Measurements from ENCODE around the gene AKR1B1.

The AKR1B1 gene

DNA sequence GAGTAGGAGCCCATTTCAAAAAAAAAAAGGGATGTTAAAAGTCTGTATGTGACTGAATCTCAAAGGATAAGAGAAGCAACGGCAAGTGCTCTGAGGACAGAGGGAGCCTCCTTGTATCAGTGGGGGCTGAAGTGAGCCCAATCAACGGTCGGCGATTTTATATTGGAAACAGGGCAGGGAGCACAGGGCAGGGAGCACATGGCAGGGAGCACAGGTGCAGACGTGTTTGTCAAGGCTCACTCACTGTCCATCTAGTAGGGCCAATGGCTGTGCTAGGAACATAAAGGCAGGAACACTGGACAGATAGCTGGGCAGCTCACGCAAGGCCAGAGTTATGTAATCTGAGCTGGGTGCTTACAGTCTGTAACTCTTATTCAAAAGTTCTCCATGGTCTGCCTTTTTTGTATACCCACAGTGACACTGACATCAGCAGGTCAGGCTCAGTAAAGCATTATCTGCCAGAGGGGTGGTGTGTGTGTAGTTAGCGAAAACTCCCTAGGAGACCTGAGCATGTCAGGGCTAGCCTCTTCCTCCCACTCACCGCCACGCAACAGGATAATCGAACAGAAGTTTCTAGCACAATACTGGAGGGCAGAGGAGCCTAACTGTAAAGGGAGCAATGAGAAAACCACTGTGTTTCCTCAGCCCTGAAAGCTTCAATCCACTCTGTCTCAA lies 15.4 kb downstream of the AKR1B1 start:
- DNase-seq, result no peak

- DNase-seq, result no peak
Measured at GRCh38 chr7:134442441-134443220, 16.3 kb downstream of the AKR1B1 start.

DNA sequence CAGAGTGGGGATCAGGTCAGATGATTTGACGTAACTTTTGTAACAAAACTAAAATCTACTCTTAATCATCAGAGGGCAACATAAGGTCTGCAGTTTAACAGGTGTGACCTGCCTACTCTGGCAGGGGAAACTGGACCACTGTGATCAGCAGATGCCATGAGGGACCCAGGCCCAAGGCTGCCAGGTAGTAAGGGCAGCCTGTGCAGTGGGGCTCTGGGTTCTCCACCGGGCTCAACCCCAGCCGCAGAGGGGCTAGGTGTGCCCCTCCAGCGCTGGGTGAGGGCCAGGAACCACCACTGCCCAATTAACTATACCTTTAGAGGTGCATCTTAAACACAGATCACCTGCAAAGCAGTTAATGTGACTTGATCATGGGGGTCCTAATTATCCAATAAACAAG lies 17.6 kb downstream of the AKR1B1 start:
- no peak for DNase-seq

DNA sequence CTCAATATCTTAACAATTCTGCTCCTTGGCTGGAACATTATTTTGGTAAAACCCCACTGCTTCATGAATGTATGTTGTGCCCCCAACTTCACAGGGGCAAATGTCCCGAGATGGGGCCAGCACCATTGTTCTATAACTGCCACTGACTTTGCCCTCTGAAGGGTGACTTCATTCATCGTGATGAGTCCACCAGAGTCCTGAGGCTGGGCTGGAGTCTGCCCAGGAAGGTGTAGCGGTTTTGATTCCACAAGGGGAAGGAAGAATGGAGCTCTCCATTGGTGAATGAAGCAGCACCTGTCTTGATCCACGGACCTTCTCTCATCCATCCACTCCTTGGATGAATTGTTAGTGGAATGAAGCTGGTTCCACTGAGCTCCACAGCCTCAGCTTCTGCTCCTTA lies 18.4 kb downstream of the AKR1B1 start:
- DNase-seq, result no peak

GRCh38 chr7:134440067-134440466 lies 18.8 kb downstream of the AKR1B1 start:
- DNase-seq, result no peak

GRCh38 chr7:134438946-134439345 lies 20.0 kb downstream of the AKR1B1 start:
- DNase-seq, result no peak

GRCh38 chr7:134435161-134435920 lies 23.6 kb downstream of the AKR1B1 start:
- DNase-seq, result no peak

- no peak for DNase-seq
Measured at GRCh38 chr7:134434701-134435100, 24.2 kb downstream of the AKR1B1 start.

- DNase-seq, result no peak
Measured at GRCh38 chr7:134433430-134433829, 25.5 kb downstream of the AKR1B1 start.

DNA sequence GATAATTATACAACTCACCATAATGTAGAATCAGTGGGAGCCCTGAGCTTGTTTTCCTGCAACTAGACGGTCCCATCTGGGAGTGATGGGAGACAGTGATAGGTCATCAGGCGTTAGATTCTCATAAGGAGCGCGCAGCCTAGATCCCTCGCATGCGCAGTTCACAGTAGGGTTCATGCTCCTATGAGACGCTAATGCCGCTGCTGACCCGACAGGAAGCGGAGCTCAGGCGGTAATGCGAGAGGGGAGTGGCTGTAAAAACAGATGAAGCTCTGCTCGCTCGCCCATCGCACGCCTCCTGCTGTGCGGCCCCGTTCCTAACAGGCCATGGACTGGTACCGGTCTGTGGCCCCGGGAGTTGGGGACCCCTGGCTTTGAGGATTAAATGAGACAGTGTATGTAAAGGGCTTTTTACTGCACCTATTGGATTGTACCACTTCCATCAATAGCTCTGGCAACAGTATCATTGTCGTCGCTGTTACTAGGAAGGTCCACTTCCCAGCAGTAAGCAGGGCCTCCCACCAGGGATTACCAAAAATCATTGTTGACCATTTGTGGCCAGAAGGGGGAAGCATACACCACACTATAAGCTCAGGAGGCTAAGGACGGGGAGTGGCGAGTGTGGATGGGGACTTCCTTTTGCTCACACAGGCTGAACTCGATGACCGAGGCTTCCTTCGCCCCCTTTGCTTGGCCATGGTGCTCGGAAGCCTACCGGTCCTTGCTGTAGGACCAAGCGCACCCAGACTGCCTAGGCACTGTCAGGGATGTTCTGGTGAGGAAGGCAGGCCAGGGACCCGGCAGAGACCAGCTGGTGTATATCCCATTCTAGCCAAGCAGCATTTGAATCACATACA lies 26.4 kb downstream of the AKR1B1 start:
- DNase-seq, result peak; percentile 90 to 96

GRCh38 chr7:134431815-134432214 lies 27.1 kb downstream of the AKR1B1 start:
- no peak for DNase-seq

- DNase-seq, result no peak
Measured at GRCh38 chr7:134429481-134429880, 29.4 kb downstream of the AKR1B1 start.

GRCh38 chr7:134428942-134429341 lies 30.0 kb downstream of the AKR1B1 start:
- no peak for DNase-seq

GRCh38 chr7:134427896-134428295 lies 31.0 kb downstream of the AKR1B1 start:
- no peak for DNase-seq

DNA sequence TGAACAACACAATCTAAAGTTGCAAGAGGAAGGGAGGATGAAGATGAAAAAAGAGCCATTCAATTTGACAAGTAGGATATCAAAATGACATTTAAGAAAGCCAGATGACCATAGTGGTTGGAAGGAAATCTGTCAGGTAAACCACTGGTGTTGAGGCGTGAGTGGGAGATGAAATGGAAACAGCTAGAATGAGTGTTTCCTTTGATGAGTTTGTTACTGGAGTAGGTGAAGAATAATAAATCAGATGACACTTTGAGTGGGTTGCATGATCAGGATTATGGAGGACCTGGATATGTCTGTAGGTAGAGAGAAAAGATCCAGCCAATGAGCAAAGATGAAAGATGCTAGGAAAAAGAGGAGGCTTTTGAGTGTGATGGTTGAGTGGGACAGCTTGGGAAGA lies 33.1 kb downstream of the AKR1B1 start:
- DNase-seq, result no peak

GRCh38 chr7:134422638-134423037 lies 36.3 kb downstream of the AKR1B1 start:
- no peak for DNase-seq

GRCh38 chr7:134422008-134422407 lies 36.9 kb downstream of the AKR1B1 start:
- DNase-seq, result no peak

DNA sequence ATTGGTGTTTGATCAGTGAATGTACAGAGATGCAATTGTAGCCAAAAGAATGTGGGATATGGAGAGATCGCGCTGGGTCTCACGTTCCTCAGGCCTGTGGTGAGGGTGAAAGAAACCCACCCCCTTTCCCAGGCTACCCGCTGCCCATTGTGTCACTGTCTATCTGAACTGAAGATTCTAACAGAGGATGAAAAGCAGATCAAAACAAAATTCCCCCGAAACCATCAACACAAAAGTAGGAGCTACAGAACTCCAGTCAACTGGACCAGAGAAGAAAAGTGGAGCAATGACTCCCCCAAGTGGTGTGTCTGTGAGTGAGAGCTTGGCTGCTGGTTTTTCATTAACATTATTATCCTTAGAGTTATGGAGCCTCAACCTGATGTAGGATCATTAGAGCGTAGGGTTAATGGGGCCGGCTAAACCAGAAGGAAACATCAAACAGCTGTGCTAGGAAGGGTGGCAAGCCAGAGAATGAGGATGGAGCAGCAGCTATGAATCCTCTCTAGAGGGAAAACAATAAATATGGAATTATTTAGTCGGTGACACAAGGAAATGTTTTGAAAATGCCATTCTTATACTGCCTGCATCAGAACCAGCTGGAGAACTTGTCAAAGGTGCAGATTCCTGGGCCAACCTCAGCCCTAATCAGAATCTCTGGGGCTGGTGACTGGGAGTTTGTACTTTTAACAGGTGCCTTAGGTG lies 38.3 kb downstream of the AKR1B1 start:
- no peak for DNase-seq

- no peak for DNase-seq
Measured at GRCh38 chr7:134419875-134420274, 39.0 kb downstream of the AKR1B1 start.

GRCh38 chr7:134419085-134419484 lies 39.8 kb downstream of the AKR1B1 start:
- no peak for DNase-seq

DNA sequence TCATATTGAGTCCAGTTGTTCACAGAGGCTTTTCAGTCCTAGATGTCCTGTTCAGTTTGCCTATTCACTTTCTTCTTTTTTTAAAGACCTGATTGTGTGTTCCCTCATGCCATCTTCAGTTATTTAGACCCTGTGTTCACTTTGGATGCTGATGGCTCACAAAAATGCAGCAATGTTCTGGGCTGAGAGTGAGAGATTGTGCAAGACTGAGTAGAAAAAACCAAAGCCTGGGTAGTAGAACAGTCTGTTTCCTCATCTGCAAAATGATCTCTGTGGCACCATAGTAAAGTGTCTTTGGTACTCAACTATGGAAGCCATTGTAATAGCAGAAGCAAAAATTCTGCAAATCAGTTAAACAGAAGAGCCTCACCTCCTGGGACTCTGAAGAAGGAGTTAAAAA lies 43.2 kb downstream of the AKR1B1 start:
- DNase-seq, result no peak

DNA sequence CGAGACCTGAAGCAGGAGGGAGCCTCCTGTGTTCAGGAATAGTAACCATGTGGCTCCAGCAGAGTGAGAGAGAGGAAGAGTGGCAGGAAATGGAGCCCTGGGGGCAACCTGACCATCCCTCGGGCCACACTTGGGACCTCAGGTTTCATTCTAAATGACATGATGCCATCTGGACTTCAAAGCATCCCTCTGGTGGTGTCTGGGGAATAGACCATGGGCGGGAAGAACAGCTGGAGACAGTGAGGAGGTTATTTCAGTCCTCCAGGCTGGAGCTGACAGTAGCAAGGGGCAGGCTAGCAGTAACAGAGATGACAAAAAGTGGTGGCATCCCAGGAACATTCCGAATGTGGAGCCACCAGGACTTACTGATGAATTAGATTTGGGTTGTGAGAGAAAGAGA lies 44.8 kb downstream of the AKR1B1 start:
- DNase-seq, result no peak
